Osteoblast (primary cell): ENCODE results near the gene RTEL1. TPM values are rescaled to one million over a fixed set of nuclear protein-coding genes. Genes with fewer than 3 reads are reported as not detected.
A peak's percentile ranks its signal among the peaks of the same experiment; 100 is the strongest.

Experiments used
- DNase-seq: peaks from one replicate; pipeline ENCODE4 v3.0.0; 2011; ENCODE audit warnings: low spot score, mixed read lengths; ENCODE audit not compliant: insufficient read length; ENCODE audit errors: missing footprints
- H2AFZ ChIP-seq: 2 replicates; pipeline ENCODE4 v1.6.0; 2011; ENCODE audit warnings: mild to moderate bottlenecking, low read length
- H3K27ac ChIP-seq: 2 replicates; pipeline ENCODE4 v1.5.1; 2011; ENCODE audit warnings: mild to moderate bottlenecking, low read depth, low read length, moderate library complexity
- H3K27me3 ChIP-seq: 2 replicates; pipeline ENCODE4 v1.6.0; 2012; ENCODE audit warnings: mild to moderate bottlenecking, control low read depth, inconsistent platforms, low read length, moderate library complexity; ENCODE audit not compliant: insufficient read depth
- H3K36me3 ChIP-seq: 2 replicates; pipeline ENCODE4 v1.5.1; 2011; ENCODE audit warnings: mild to moderate bottlenecking, low read length, control low read depth, moderate library complexity; ENCODE audit not compliant: insufficient read depth
- H3K4me1 ChIP-seq: 2 replicates; pipeline ENCODE4 v1.5.1; 2011; ENCODE audit warnings: mild to moderate bottlenecking, low read length, control low read depth, moderate library complexity; ENCODE audit not compliant: insufficient read depth
- H3K4me2 ChIP-seq: 2 replicates; pipeline ENCODE4 v1.6.0; 2011; ENCODE audit warnings: mild to moderate bottlenecking, low read length; ENCODE audit not compliant: insufficient read depth
- H3K4me3 ChIP-seq: fragments of 200-600 bp; sonication (generic); 3 replicates; pipeline ENCODE4 v1.5.1; 2012; ENCODE audit warnings: mild to moderate bottlenecking, low read length, inconsistent platforms; ENCODE audit not compliant: insufficient read depth
- H3K79me2 ChIP-seq: 2 replicates; pipeline ENCODE4 v1.6.0; 2012; ENCODE audit warnings: mild to moderate bottlenecking, low read length, control low read depth, inconsistent platforms; ENCODE audit not compliant: insufficient read depth
- H3K9me3 ChIP-seq: 2 replicates; pipeline ENCODE4 v1.5.1; 2011; ENCODE audit warnings: low read depth, low read length, control low read depth
- H4K20me1 ChIP-seq: 2 replicates; pipeline ENCODE4 v1.6.0; 2012; ENCODE audit warnings: mild to moderate bottlenecking, low read length, control low read depth; ENCODE audit not compliant: insufficient read depth
- total RNA-seq: library from RNA; depleted of rRNA; stranded (reverse); fragments of >200 nt; gene quantifications from 2 replicates; pipeline ENCODE4 v1.2.3, GENCODE V29; 2012
- TF ChIP-seq, protein P1 (sequence below): IDR thresholded peaks from 2 replicates; pipeline ENCODE4 v1.5.1; 2011; ENCODE audit warnings: mild to moderate bottlenecking, low read depth, low read length, moderate library complexity; ENCODE audit errors: extremely low read depth

RTEL1 gene
- total RNA-seq, 1 donor = 10.9 TPM

DNA sequence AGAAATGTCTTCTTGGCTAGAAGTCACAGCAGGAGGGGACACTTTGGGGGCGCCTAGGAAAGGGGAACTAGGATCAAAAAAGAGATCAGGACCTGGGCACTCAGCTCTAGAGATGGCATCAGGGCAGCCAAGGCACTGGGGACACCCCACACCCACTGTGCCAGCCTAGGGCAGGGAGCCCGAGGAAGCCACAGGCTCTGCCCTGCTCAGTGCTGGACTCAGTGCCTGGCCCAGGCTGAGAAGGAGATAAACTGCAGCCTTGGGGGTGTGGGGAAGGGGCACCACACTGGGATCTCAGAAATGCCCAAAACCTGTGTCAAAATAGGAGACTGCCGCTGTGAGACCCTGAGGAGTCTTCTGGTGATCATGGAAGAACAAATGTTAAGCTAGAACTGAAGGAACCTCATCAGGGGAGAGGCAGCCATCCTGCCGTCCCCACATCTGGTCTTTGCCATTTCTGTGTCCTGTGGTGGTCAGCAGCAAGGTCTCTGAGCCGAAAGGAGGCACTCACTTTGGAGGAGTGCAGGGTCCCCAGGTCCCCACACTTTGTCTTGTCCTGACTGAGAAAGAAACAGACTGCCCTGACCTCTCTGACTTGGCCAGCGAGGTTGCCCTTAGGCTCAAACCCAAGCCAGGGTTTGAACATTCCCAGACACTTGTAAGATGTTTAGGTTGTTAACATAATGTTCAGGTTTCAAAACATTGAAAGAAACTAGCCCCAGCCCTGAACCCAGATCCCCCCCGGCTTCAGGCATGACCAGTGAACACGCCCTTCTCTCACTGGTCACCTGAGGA lies 47.3 kb downstream of the RTEL1 start:
- Histone ChIP-seq H3K79me2 (peaks cover 63% of the 10 kb centered on the region), H3K36me3 (peaks cover 29% of the 10 kb centered on the region), H3K4me2 (no peak overlapping the region)

DNA sequence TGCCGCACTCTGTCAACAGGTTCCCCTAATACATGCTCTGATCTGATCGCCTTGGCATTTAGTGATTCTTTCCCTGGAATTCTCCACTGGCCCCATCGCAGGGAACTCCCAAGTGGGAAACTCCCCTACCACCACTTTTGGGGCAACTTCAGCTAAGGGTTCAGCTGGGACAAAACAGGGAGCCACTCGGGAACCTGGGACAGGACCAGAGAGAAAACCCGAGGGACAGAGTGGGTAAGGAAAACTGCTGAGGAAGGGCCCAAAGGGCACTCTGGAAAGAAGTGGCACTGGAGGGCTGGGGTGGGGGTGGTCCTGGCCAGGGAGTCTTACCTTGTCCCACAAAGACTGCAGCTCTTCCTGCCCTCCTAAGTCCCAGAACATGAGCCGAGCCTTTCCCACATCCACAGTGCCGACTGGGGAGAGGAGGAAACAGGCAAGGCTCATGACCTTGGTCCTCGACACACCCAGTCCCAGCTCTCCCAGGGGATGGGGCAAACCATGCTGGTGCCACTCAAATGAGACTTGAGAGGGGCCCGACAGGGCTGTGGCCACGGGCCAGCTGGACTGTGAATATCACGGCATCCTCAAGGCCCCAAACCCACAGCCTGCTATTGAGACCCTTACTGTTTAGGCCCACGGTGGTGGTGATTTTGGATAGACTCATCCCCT lies 48.0 kb downstream of the RTEL1 start:
- peak; percentile 67 for DNase-seq
- H3K4me1 ChIP-seq = peaks cover 18% of the 10 kb centered on the region
- H3K4me2 ChIP-seq = peak overlapping the region; percentile 85
- H3K27ac ChIP-seq = peak overlapping the region; percentile 46
- H4K20me1 ChIP-seq = peaks cover 11% of the 10 kb centered on the region
- H3K79me2 ChIP-seq = peaks cover 70% of the 10 kb centered on the region
- H3K9me3 ChIP-seq = no peaks in the 10 kb centered on the region
- H3K27me3 ChIP-seq = no peaks in the 10 kb centered on the region
- peak overlapping the region; percentile 87 for H3K4me3 ChIP-seq
- TF ChIP-seq, protein P1, sequence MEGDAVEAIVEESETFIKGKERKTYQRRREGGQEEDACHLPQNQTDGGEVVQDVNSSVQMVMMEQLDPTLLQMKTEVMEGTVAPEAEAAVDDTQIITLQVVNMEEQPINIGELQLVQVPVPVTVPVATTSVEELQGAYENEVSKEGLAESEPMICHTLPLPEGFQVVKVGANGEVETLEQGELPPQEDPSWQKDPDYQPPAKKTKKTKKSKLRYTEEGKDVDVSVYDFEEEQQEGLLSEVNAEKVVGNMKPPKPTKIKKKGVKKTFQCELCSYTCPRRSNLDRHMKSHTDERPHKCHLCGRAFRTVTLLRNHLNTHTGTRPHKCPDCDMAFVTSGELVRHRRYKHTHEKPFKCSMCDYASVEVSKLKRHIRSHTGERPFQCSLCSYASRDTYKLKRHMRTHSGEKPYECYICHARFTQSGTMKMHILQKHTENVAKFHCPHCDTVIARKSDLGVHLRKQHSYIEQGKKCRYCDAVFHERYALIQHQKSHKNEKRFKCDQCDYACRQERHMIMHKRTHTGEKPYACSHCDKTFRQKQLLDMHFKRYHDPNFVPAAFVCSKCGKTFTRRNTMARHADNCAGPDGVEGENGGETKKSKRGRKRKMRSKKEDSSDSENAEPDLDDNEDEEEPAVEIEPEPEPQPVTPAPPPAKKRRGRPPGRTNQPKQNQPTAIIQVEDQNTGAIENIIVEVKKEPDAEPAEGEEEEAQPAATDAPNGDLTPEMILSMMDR = no peak
- no peak overlapping the region for H2AFZ ChIP-seq
- peaks cover 36% of the 10 kb centered on the region for H3K36me3 ChIP-seq

More for the DNA sequence above, 47.3 kb downstream of the RTEL1 start:
- H3K27me3 ChIP-seq = no peaks in the 10 kb centered on the region
- H3K4me1 ChIP-seq = peaks cover 18% of the 10 kb centered on the region
- H4K20me1 ChIP-seq = peaks cover 8% of the 10 kb centered on the region
- H3K9me3 ChIP-seq = no peaks in the 10 kb centered on the region
- H2AFZ ChIP-seq = no peak overlapping the region
- peak; percentile 69 for DNase-seq
- no peak overlapping the region for H3K27ac ChIP-seq
- H3K4me3 ChIP-seq = no peak overlapping the region
- TF ChIP-seq, protein P1 = no peak

DNA sequence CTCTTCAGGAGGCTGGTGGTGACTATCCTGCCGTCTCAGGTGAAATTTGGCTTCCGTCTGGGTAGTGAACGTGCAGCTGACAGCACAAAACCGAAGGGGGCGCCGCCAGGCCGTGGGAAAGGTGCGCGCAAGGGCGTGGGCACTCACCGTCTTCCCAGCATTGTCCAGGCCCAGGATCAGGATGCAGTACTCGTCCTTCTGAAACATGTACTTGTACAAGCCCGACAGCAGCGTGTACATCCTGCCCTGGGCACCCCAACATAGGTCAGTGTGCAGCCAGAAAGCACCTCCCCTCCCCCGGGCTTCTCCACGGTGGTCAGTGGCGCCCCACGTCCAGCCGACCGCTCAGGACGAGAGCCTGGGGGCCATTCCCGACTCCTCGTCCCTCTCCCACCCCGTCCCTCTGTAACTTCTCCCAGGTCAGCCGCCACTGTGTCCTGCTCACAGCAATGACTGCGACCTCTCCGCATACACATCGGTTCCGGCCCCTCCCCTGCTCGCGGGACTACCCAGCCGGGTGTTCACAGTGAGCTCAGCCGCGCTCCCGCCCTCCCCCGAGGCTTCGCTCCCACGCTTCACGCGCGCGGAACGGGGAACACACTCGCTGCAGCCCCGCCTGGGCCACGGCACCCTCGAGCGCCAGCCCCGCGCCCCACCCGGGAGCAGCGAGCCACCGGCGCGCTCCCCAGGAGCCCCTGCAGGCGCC lies 48.9 kb downstream of the RTEL1 start:
- peak; percentile 97 for DNase-seq
- H3K79me2 ChIP-seq = peaks cover 79% of the 10 kb centered on the region
- H3K36me3 ChIP-seq = peaks cover 45% of the 10 kb centered on the region
- H3K27ac ChIP-seq = peak overlapping the region; percentile 46
- H3K9me3 ChIP-seq = no peaks in the 10 kb centered on the region
- H4K20me1 ChIP-seq = peaks cover 14% of the 10 kb centered on the region
- peaks cover 18% of the 10 kb centered on the region for H3K4me1 ChIP-seq
- peak overlapping the region; percentile 87 for H3K4me3 ChIP-seq
- no peaks in the 10 kb centered on the region for H3K27me3 ChIP-seq
- H2AFZ ChIP-seq = peak overlapping the region; percentile 68
- TF ChIP-seq, protein P1 = peak; percentile 2
- peak overlapping the region; percentile 85 for H3K4me2 ChIP-seq
